SU-DHL-6 (cell line): ENCODE results near the gene CBLN3.

ENCODE experiments used
- EZH2phosphoT487 ChIP-seq: fragments of 200-600 bp; sonication (generic), shearing (Covaris generic); conservative IDR thresholded peaks from 2 replicates; pipeline ENCODE4 v1.6.1; 2018; ENCODE audit warnings: mild to moderate bottlenecking, antibody characterized with exemption, low read length, moderate library complexity, mixed read lengths
- TF ChIP-seq, protein P1 (sequence below): fragments of 200-600 bp; sonication (generic); IDR thresholded peaks from one replicate; pipeline ENCODE4 v1.5.1; 2017; ENCODE audit warnings: antibody characterized with exemption, mild to moderate bottlenecking, low read length, moderate library complexity; ENCODE audit not compliant: insufficient read depth, poor library complexity, severe bottlenecking

DNA sequence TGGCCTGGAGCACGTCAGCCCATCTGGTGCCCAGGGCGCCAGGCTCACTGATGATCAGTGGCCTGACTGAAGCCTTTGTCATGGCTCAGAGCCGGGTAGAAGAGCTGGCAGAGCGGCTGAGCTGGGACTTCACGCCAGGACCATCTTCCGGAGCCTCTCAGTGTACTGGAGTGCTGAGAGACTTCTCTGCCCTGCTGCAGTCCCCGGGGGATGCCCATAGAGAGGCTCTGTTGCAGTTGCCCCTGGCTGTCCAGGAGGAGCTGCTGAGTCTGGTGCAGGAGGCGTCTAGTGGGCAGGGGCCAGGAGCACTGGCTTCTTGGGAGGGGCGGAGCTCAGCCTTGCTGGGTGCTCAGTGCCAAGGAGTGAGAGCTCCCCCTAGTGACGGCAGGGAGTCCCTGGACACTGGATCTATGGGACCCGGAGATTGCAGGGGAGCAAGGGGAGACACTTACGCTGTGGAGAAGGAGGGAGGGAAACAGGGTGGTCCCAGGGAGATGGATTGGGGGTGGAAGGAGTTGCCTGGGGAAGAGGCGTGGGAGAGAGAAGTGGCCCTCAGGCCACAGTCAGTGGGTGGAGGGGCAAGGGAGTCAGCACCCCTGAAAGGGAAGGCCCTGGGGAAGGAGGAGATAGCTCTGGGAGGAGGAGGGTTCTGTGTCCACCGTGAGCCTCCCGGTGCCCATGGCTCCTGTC, 2.2 kb upstream of the CBLN3 start:
- TF ChIP-seq, protein P1, sequence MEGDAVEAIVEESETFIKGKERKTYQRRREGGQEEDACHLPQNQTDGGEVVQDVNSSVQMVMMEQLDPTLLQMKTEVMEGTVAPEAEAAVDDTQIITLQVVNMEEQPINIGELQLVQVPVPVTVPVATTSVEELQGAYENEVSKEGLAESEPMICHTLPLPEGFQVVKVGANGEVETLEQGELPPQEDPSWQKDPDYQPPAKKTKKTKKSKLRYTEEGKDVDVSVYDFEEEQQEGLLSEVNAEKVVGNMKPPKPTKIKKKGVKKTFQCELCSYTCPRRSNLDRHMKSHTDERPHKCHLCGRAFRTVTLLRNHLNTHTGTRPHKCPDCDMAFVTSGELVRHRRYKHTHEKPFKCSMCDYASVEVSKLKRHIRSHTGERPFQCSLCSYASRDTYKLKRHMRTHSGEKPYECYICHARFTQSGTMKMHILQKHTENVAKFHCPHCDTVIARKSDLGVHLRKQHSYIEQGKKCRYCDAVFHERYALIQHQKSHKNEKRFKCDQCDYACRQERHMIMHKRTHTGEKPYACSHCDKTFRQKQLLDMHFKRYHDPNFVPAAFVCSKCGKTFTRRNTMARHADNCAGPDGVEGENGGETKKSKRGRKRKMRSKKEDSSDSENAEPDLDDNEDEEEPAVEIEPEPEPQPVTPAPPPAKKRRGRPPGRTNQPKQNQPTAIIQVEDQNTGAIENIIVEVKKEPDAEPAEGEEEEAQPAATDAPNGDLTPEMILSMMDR, result peak; percentile 98
- no peak for TF ChIP-seq EZH2phosphoT487
